ENCODE data around the gene PPP2R2D.

DNA sequence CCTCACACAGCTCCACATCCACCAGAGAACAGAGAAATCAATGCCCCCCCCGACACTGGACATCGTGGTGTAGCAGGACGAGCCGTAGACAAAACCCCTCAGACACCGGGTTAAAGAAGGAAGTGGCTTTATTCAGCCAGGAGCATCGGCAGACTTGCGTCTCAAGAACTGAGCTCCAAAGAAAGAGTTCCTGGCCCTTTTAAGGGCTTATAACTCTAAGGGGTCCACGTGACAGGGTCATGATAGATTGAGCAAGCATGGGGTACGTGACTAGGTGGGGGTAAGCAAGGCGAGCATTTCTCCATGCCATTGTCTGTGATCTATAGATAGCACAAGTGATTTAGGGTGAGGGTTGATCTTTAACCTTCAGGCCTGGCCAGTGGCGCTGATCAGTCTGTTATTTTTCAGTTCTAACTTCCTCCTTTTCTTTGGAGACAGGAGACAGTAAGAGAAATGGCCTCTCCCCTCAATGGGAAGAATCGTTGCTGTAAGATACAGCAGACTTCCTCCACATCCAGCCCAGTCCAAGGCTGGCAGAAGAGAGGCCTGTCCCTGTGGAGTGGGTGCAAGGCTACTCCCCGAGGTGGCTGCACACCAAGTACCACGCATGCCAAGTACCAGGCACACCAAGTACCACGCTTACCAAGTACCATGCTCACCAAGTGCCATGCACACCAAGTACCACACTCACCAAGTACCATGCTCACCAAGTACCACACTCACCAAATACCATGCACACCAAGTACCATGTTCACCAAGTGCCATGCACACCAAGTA is 19.5 kb upstream of the PPP2R2D start:
- TF ChIP-seq, protein P1, sequence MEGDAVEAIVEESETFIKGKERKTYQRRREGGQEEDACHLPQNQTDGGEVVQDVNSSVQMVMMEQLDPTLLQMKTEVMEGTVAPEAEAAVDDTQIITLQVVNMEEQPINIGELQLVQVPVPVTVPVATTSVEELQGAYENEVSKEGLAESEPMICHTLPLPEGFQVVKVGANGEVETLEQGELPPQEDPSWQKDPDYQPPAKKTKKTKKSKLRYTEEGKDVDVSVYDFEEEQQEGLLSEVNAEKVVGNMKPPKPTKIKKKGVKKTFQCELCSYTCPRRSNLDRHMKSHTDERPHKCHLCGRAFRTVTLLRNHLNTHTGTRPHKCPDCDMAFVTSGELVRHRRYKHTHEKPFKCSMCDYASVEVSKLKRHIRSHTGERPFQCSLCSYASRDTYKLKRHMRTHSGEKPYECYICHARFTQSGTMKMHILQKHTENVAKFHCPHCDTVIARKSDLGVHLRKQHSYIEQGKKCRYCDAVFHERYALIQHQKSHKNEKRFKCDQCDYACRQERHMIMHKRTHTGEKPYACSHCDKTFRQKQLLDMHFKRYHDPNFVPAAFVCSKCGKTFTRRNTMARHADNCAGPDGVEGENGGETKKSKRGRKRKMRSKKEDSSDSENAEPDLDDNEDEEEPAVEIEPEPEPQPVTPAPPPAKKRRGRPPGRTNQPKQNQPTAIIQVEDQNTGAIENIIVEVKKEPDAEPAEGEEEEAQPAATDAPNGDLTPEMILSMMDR (optimal IDR thresholded peaks at IDR 0.05 in 1 of 3, IDR thresholded peaks at IDR 0.05 in 1 of 3, conservative IDR thresholded peaks at IDR 0.05 in 1 of 3; ENCODE audit: extremely low read depth in 1 of 3, insufficient read depth in 2 of 3, low read length in 3 of 3): no peak
- TF ChIP-seq EZH2 (IDR thresholded peaks at IDR 0.05; ENCODE audit: low read length): no peak

All from keratinocyte (primary cell).